Gastroesophageal sphincter (tissue), 4 donors: ENCODE data around the gene TNNT3. TPM values are rescaled to one million over a fixed set of nuclear protein-coding genes. Genes with fewer than 3 reads are reported as not detected.
A peak's percentile ranks its signal among the peaks of the same experiment; 100 is the strongest.

Experiments
- ATAC-seq: fragments of 150-250 bp; one replicate; pipeline ENCODE4 v1.9.1; 2016; ENCODE audit warnings: mild to moderate bottlenecking, moderate library complexity
- H3K27ac ChIP-seq, 4 donors: fragments of 200-600 bp; sonication (generic) in 3 of 4; 1 replicate in 3 of 4; 2 replicates in 1 of 4; pipeline ENCODE4 v1.5.1; 2016 to 2019
- H3K27me3 ChIP-seq: fragments of 200-600 bp; sonication (generic); one replicate; pipeline ENCODE4 v1.5.1; 2019
- H3K36me3 ChIP-seq, 2 donors: fragments of 200-600 bp; sonication (generic); one replicate each; pipeline ENCODE4 v1.5.1; 2019; ENCODE audit warnings: control low read depth in 1 of 2
- H3K4me1 ChIP-seq, 3 donors: fragments of 200-600 bp; sonication (generic); 1 replicate in 2 of 3; 2 replicates in 1 of 3; pipeline ENCODE4 v1.5.1; 2016 to 2019; ENCODE audit warnings: control low read depth in 2 of 3
- H3K4me3 ChIP-seq, 2 donors: fragments of 200-600 bp; sonication (generic); one replicate each; pipeline ENCODE4 v1.5.1; 2019; ENCODE audit warnings: mild to moderate bottlenecking in 1 of 2, moderate library complexity in 1 of 2
- H3K9me3 ChIP-seq, 3 donors: fragments of 200-600 bp; sonication (generic); one replicate each; pipeline ENCODE4 v1.5.1; 2017 to 2019; ENCODE audit warnings: control low read depth in 2 of 3
- EP300 ChIP-seq: sonication (generic); formaldehyde crosslinking; IDR thresholded peaks from one replicate; pipeline ENCODE4 v1.6.1; 2017; ENCODE audit warnings: antibody characterized with exemption, mild to moderate bottlenecking
- POLR2A ChIP-seq, 2 donors: fragments of 450-650 bp; IDR thresholded peaks; one replicate each; pipeline ENCODE4 v1.6.1; 2017; ENCODE audit warnings: antibody characterized with exemption in 2 of 2, mild to moderate bottlenecking in 2 of 2, moderate library complexity in 1 of 2
- POLR2AphosphoS5 ChIP-seq: sonication (generic); formaldehyde crosslinking; IDR thresholded peaks from one replicate; pipeline ENCODE4 v1.6.1; 2017; ENCODE audit warnings: antibody characterized with exemption
- WGBS, 2 donors: methylation state at CpG; one replicate each; pipeline ENCODE4 v1.1.5; 2018; ENCODE audit warnings: low coverage in 1 of 2; 5-methylcytosine and 5-hydroxymethylcytosine counted together
- total RNA-seq, 4 donors: library from RNA; depleted of rRNA; stranded (reverse); fragments of >200 nt; gene quantifications; one replicate each; pipeline ENCODE4 v1.1.0, GENCODE V29; 2016
- TF ChIP-seq, protein P1 (sequence below), 4 experiments: fragments of 200-600 bp in 2 of 4; fragments of 450-650 bp in 2 of 4; sonication (generic) in 1 of 4; IDR thresholded peaks; one replicate each; pipeline ENCODE4 v1.5.1; 2017 to 2019; ENCODE audit warnings: antibody characterized with exemption in 4 of 4, mild to moderate bottlenecking in 2 of 4, moderate library complexity in 2 of 4

Gene TNNT3
- total RNA-seq, 4 donors from 2014 or later, result 1.7 to 4.3 (median 2.5) TPM

DNA sequence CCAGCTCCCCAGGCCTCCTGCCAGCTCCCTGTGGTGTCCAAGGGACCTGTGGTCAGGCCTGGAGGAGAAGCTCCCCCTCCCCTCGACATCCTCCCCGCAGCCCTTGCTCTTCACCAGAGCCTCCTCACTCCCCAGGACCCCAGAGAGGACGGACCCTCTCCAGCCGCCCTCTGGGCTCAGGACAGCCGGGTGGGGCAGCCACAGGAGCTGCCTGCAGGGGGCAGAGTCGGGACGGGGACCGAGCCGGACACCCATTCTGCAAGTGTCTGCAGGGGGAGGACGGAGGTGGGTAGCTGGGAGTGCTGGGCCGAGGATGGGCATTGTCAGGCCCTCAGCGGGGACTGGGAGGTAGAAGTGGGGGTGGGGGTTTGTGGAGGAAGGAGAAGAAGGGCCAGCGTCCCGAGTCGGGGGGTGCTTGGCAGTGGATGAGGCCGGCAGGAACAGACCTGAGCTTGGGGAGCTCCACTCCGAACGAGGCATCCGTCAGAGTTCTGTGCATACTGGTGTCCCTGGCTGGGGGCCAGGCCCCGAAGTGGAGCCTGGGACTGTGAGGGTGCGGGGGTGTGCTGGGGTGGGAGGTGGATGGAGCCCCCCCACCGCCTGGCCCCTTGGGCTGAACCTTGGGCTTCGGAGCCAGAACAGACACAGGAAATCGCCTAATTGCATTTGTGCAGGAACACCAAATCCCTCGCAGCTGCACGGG is 43.0 kb upstream of the TNNT3 start:
- Histone ChIP-seq H3K27ac (peak overlapping the region in 3 of 4 donors; percentile 79 to 88 (median 81)), H3K4me1 (peaks cover 0 to 81% (median 42%) of the 10 kb centered on the region in 3 donors), H3K27me3 (peaks cover 8% of the 10 kb centered on the region), H3K4me3 (peak overlapping the region in 1 of 2 donors; percentile 27), H3K9me3 (no peaks in the 10 kb centered on the region), H3K36me3 (no peaks in the 10 kb centered on the region)
- ATAC-seq, result peak; percentile 14
- TF ChIP-seq, protein P1, sequence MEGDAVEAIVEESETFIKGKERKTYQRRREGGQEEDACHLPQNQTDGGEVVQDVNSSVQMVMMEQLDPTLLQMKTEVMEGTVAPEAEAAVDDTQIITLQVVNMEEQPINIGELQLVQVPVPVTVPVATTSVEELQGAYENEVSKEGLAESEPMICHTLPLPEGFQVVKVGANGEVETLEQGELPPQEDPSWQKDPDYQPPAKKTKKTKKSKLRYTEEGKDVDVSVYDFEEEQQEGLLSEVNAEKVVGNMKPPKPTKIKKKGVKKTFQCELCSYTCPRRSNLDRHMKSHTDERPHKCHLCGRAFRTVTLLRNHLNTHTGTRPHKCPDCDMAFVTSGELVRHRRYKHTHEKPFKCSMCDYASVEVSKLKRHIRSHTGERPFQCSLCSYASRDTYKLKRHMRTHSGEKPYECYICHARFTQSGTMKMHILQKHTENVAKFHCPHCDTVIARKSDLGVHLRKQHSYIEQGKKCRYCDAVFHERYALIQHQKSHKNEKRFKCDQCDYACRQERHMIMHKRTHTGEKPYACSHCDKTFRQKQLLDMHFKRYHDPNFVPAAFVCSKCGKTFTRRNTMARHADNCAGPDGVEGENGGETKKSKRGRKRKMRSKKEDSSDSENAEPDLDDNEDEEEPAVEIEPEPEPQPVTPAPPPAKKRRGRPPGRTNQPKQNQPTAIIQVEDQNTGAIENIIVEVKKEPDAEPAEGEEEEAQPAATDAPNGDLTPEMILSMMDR (IDR thresholded peaks at IDR 0.05), result peak in 3 of 4 experiments; percentile 44 to 74 (median 51)
- no peak for TF ChIP-seq EP300
- no peak for TF ChIP-seq POLR2A (IDR thresholded peaks at IDR 0.05)
- peak; percentile 71 for TF ChIP-seq POLR2AphosphoS5
- WGBS, 2 donors, result 0 to 23% methylated on average over 2 to 8 of the region's 26 CpGs

- H3K27me3 ChIP-seq, result no peaks in the 10 kb centered on the region
- H3K9me3 ChIP-seq, result no peaks in the 10 kb centered on the region
- WGBS, 2 donors, result 21% methylated on average over 17 of the region's 33 CpGs; no CpG with 5 or more reads in 1 of the 2 donors
- H3K4me1 ChIP-seq, result peaks cover 0 to 83% (median 52%) of the 10 kb centered on the region in 3 donors
- no peak for ATAC-seq
- H3K4me3 ChIP-seq, result no peak overlapping the region
- TF ChIP-seq, protein P1 (IDR thresholded peaks at IDR 0.05), result no peak
- TF ChIP-seq POLR2AphosphoS5 (no peak), EP300 (no peak), POLR2A (IDR thresholded peaks at IDR 0.05) (no peak)
- H3K36me3 ChIP-seq, result no peaks in the 10 kb centered on the region
- H3K27ac ChIP-seq, result peak overlapping the region; percentile 3 to 88 (median 80)
These were observed 42.0 kb upstream of the TNNT3 start for GRCh38 chr11:1877211-1878136.

DNA sequence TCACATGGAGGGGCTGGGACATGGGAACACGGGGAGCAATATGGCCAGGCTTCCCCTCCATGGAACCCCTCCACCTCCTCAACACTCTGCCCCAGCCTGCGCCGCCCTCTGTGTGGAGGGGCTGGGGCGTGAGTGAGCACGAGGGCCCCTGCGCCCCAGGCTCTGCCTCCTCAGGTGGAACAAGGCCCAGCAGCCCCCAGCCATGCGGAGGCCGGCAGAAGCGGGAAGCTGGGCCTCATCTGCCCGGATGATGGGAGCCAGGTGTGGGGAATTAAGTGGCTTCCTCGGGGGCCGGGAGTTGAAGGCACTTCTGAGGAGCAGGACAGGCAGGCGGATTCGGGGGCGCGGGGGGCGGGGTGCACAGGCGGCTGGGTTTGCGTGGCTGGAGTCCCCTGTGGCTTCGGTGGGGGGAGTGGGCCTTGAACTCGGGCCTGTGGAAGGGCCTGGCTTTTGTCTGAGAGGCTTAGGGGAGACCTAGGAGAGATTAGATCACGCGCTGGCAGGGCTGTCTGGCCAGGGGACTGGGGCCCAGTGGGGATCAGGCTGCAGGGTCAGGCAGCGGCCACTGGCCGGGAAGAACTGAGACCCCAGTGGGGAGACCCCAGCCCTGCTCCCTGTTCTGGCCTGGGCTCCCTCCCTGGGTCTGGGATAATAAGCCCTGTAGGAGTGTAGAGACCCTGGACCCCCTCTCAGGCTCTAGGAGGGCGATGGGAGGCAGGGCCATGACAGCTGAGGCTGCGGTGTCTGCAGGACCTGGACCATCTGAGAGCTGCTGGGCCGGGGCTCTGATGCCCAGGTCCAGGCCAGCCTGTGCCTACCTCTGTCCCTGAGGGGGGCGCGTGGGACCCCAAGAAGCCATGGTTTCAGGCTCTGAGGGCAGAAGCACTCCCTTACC is 41.1 kb upstream of the TNNT3 start:
- Histone ChIP-seq H3K9me3 (no peaks in the 10 kb centered on the region), H3K27ac (peak overlapping the region; percentile 3 to 88 (median 80)), H3K4me3 (no peak overlapping the region), H3K36me3 (no peaks in the 10 kb centered on the region), H3K4me1 (peaks cover 0 to 84% (median 56%) of the 10 kb centered on the region in 3 donors), H3K27me3 (no peaks in the 10 kb centered on the region)
- TF ChIP-seq POLR2A (IDR thresholded peaks at IDR 0.05), result no peak
- TF ChIP-seq EP300, result no peak
- TF ChIP-seq, protein P1 (IDR thresholded peaks at IDR 0.05), result no peak
- no peak for TF ChIP-seq POLR2AphosphoS5
- no peak for ATAC-seq
- 45% methylated on average over 2 of the region's 30 CpGs; no CpG with 5 or more reads in 1 of the 2 donors for WGBS, 2 donors

- H3K9me3 ChIP-seq, result no peaks in the 10 kb centered on the region
- H3K27me3 ChIP-seq, result no peaks in the 10 kb centered on the region
- peaks cover 0 to 83% (median 56%) of the 10 kb centered on the region in 3 donors for H3K4me1 ChIP-seq
- H3K27ac ChIP-seq, result peak overlapping the region in 3 of 4 donors; percentile 79 to 88 (median 81)
- H3K36me3 ChIP-seq, result peaks cover 0 to 4% of the 10 kb centered on the region in 2 donors
- WGBS, 2 donors, result 83% methylated on average over 2 of the region's 13 CpGs; no CpG with 5 or more reads in 1 of the 2 donors
- no peak for TF ChIP-seq POLR2A (IDR thresholded peaks at IDR 0.05)
- TF ChIP-seq, protein P1 (IDR thresholded peaks at IDR 0.05), result no peak
- no peak for TF ChIP-seq EP300
- TF ChIP-seq POLR2AphosphoS5, result no peak
- H3K4me3 ChIP-seq, result no peak overlapping the region
- no peak for ATAC-seq
These were observed 40.1 kb upstream of the TNNT3 start for GRCh38 chr11:1879342-1879940.
